Caco-2 (cell line): ENCODE measurements around the gene ANKRD63. TPM values are rescaled to one million over a fixed set of nuclear protein-coding genes. Genes with fewer than 3 reads are reported as not detected.

ENCODE experiments used
- BruUV-seq: library from RNA; stranded (reverse); fragments of 400-500 nt; replicated peaks from 2 replicates; lab custom pipeline; 2021; lab: Mats Ljungman, UMichigan
- CTCF ChIA-PET: fragments of 300-600 bp; sonication (Branson Sonifier 250); formaldehyde crosslinking; loops from one replicate; lab custom pipeline; 2022; ENCODE audit warnings: antibody characterized with exemption; lab: Charles Lee
- POLR2A ChIA-PET: fragments of 300-600 bp; sonication (Branson Sonifier 250); formaldehyde crosslinking; loops from one replicate; lab custom pipeline; 2022; ENCODE audit warnings: antibody characterized with exemption; lab: Charles Lee
- DNase-seq, 2 experiments: peaks; one replicate each; pipeline versions ENCODE4 v3.0.0 to v3.0.0-alpha.2; 2020 to 2022
- H3K27me3 ChIP-seq: replicated peaks from 2 replicates; pipeline ENCODE4 v1.6.0; 2011; ENCODE audit warnings: low read length; ENCODE audit not compliant: control insufficient read depth, insufficient read depth
- H3K36me3 ChIP-seq: 2 replicates; pipeline ENCODE4 v1.5.1; 2011; ENCODE audit warnings: low read length; ENCODE audit not compliant: control insufficient read depth, insufficient read depth
- H3K4me1 ChIP-seq: fragments of 250-450 bp; sonication (Bioruptor Pico); 2 replicates; pipeline ENCODE4 v1.5.1; 2020; ENCODE audit warnings: mild to moderate bottlenecking
- H3K4me3 ChIP-seq: 2 replicates; pipeline ENCODE4 v1.5.1; 2011; ENCODE audit warnings: low read depth, mild to moderate bottlenecking, control low read depth, low read length
- H3K9me3 ChIP-seq: fragments of 250-450 bp; sonication (Bioruptor Pico); 2 replicates; pipeline ENCODE4 v1.5.1; 2020; ENCODE audit warnings: mild to moderate bottlenecking, moderate library complexity
- H3K27ac Mint-ChIP-seq: one replicate; pipeline ENCODE4 v1.8.0; 2022; ENCODE audit warnings: mixed read lengths; ENCODE audit not compliant: unreplicated experiment
- H3K27me3 Mint-ChIP-seq: one replicate; pipeline ENCODE4 v1.8.0; 2022; ENCODE audit warnings: mixed read lengths; ENCODE audit not compliant: insufficient read depth, unreplicated experiment
- H3K36me3 Mint-ChIP-seq: one replicate; pipeline ENCODE4 v1.8.0; 2022; ENCODE audit warnings: mild to moderate bottlenecking, mixed read lengths; ENCODE audit not compliant: insufficient read depth, unreplicated experiment
- H3K4me1 Mint-ChIP-seq: one replicate; pipeline ENCODE4 v1.8.0; 2022; ENCODE audit warnings: low read depth, mixed read lengths; ENCODE audit not compliant: unreplicated experiment
- H3K4me3 Mint-ChIP-seq: one replicate; pipeline ENCODE4 v1.8.0; 2022; ENCODE audit warnings: mild to moderate bottlenecking, moderate library complexity, mixed read lengths; ENCODE audit not compliant: unreplicated experiment
- H3K9me3 Mint-ChIP-seq: one replicate; pipeline ENCODE4 v1.8.0; 2022; ENCODE audit warnings: mixed read lengths; ENCODE audit not compliant: unreplicated experiment
- intact Hi-C: fragments of 100-400 bp; cut with micrococcal nuclease; formaldehyde crosslinking; loops from one replicate; pipeline ENCODE4 v1.10.0; 2022; ENCODE audit not compliant: unreplicated experiment
- total RNA-seq: library from RNA; stranded (reverse); gene quantifications from 2 replicates; pipeline ENCODE4 v1.2.3, GENCODE V29; 2022
- TF ChIP-seq, protein P1 (sequence below), 2 experiments: fragments of 200-600 bp in 1 of 2; IDR thresholded peaks; 1 replicate in 1 of 2; 2 replicates in 1 of 2; pipeline versions ENCODE4 v1.5.1 to v1.8.0; 2011 to 2022; ENCODE audit warnings: antibody characterized with exemption in 1 of 2, control low read depth in 1 of 2, inconsistent platforms in 1 of 2, low read depth in 1 of 2, low read length in 1 of 2, mild to moderate bottlenecking in 1 of 2, moderate library complexity in 1 of 2; ENCODE audit not compliant: insufficient read depth in 1 of 2, severe bottlenecking in 1 of 2, unreplicated experiment in 1 of 2

ANKRD63 gene
- total RNA-seq, 1 experiment from 2014 or later: 0.79 TPM

DNA sequence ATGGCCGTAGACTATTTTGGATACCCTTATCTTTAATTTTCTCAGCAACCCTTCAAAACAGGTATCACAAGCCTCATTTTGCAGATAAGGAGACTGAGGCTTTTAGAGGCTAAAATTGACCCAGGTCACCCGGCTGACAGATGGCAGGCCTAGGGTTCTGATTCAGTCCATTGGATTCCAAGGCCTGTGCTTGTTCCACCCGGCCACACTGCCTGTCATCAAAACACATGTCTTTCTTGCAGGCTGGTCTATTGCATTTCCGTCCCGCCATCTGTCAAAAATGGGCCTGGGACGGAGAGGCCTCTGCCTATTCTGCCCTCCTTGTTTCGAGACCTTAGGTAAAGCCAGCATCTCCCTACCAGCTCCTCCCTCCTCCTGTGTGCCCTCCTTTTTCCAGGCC is 48.8 kb upstream of the ANKRD63 start:
- peaks cover 1% of the 10 kb centered on the region; the same call in 1 of the 2 replicates for H3K36me3 ChIP-seq
- Mint-ChIP-seq H3K36me3 (peaks cover 3% of the 10 kb centered on the region), H3K27ac (no peak overlapping the region), H3K4me3 (no peak overlapping the region), H3K27me3 (no peaks in the 10 kb centered on the region), H3K9me3 (no peaks in the 10 kb centered on the region), H3K4me1 (peaks cover 24% of the 10 kb centered on the region)
- no TSS peak for BruUV-seq
- no peak for DNase-seq
- intact Hi-C loops: no loop called here
- H3K27me3 ChIP-seq: no peaks in the 10 kb centered on the region
- ChIA-PET CTCF (interaction anchor here (1.3 kb wide), 1 partner anchor 52 kb away, joined by 3 read pairs; no protein-coding TSS in a partner anchor), POLR2A (no interaction called here)
- no peaks in the 10 kb centered on the region for H3K9me3 ChIP-seq
- TF ChIP-seq, protein P1, sequence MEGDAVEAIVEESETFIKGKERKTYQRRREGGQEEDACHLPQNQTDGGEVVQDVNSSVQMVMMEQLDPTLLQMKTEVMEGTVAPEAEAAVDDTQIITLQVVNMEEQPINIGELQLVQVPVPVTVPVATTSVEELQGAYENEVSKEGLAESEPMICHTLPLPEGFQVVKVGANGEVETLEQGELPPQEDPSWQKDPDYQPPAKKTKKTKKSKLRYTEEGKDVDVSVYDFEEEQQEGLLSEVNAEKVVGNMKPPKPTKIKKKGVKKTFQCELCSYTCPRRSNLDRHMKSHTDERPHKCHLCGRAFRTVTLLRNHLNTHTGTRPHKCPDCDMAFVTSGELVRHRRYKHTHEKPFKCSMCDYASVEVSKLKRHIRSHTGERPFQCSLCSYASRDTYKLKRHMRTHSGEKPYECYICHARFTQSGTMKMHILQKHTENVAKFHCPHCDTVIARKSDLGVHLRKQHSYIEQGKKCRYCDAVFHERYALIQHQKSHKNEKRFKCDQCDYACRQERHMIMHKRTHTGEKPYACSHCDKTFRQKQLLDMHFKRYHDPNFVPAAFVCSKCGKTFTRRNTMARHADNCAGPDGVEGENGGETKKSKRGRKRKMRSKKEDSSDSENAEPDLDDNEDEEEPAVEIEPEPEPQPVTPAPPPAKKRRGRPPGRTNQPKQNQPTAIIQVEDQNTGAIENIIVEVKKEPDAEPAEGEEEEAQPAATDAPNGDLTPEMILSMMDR (IDR thresholded peaks at IDR 0.05; ENCODE audit: insufficient read depth in 1 of 2, low read depth in 1 of 2, low read length in 1 of 2, severe bottlenecking in 1 of 2, unreplicated experiment in 1 of 2): no peak
- peaks cover 27% of the 10 kb centered on the region for H3K4me1 ChIP-seq
- H3K4me3 ChIP-seq: no peak overlapping the region

DNA sequence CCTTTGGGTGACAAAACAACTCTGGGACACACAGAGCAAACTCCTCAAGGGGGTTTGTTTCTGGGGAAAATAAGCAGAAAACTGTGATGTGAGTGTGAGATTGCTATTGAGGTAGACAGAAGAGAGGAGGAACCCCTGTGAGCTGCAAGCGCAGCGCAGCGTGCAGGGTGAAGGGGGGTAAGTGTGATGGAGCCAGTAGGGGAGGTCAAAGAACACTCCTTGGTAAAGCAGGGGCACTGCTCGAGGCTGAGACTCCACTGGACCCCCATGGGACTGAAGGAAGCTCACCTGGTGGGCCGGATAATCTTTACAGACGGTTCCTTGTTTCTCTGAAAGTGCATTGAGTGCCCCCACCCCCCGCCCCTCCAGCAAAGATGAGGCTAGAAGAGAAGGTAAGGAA is 48.2 kb upstream of the ANKRD63 start:
- Mint-ChIP-seq H3K4me1 (peaks cover 24% of the 10 kb centered on the region), H3K27ac (no peak overlapping the region), H3K4me3 (no peak overlapping the region), H3K36me3 (peaks cover 6% of the 10 kb centered on the region), H3K9me3 (no peaks in the 10 kb centered on the region), H3K27me3 (no peaks in the 10 kb centered on the region)
- Histone ChIP-seq H3K4me1 (peaks cover 26% of the 10 kb centered on the region), H3K4me3 (no peak overlapping the region), H3K9me3 (no peaks in the 10 kb centered on the region), H3K27me3 (no peaks in the 10 kb centered on the region), H3K36me3 (peaks cover 1% of the 10 kb centered on the region; the same call in 1 of the 2 replicates)
- no peak for DNase-seq
- intact Hi-C loops: no loop called here
- BruUV-seq: no TSS peak
- TF ChIP-seq, protein P1 (IDR thresholded peaks at IDR 0.05; ENCODE audit: insufficient read depth in 1 of 2, low read depth in 1 of 2, low read length in 1 of 2, severe bottlenecking in 1 of 2, unreplicated experiment in 1 of 2): no peak
- CTCF ChIA-PET: no interaction called here
- POLR2A ChIA-PET: no interaction called here

DNA sequence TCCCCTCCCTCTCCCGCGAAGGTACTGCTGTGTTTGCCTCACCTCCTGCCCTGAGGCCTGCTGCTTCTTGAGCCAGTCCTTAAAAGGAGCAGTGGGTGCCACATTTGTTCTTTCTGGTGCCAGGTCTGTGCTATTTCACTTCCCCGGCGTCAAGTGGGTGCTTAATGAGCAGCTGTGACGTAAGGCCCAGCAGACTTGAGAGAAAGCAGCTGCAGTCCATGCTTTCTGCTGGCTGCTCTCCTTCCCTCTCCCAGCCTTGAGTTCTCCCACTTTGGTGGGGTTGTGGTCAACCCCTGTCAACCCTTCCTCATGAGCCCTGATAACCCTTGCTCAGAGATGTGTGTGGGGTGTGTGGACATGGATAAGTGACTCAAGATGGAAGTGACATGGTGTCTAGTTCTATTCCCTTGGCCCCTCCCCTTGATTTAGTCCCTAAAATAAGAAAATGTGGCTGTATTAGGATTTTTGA is 47.5 kb upstream of the ANKRD63 start:
- Mint-ChIP-seq H3K36me3 (peaks cover 6% of the 10 kb centered on the region), H3K27ac (no peak overlapping the region), H3K4me3 (no peak overlapping the region), H3K9me3 (no peaks in the 10 kb centered on the region), H3K4me1 (peaks cover 23% of the 10 kb centered on the region), H3K27me3 (no peaks in the 10 kb centered on the region)
- TF ChIP-seq, protein P1 (IDR thresholded peaks at IDR 0.05; ENCODE audit: insufficient read depth in 1 of 2, low read depth in 1 of 2, low read length in 1 of 2, severe bottlenecking in 1 of 2, unreplicated experiment in 1 of 2): no peak
- intact Hi-C loops: no loop called here
- H3K4me1 ChIP-seq: peaks cover 20% of the 10 kb centered on the region
- DNase-seq: no peak
- H3K27me3 ChIP-seq: no peaks in the 10 kb centered on the region
- H3K4me3 ChIP-seq: no peak overlapping the region
- no peaks in the 10 kb centered on the region for H3K9me3 ChIP-seq
- ChIA-PET CTCF (no interaction called here), POLR2A (no interaction called here)
- H3K36me3 ChIP-seq: peaks cover 1% of the 10 kb centered on the region; the same call in 1 of the 2 replicates
- BruUV-seq: no TSS peak
